Stimulated activated CD4-positive, alpha-beta T cell treated with anti-CD3 and anti-CD28 coated beads, Interleukin-15, amount 100 ng/mL, for 24 hours (primary cell): ENCODE results near the gene ENDOU.

Experiments used
- DNase-seq: peaks from one replicate; pipeline ENCODE4 v3.0.0-alpha.2; 2020

The ENDOU gene

DNA sequence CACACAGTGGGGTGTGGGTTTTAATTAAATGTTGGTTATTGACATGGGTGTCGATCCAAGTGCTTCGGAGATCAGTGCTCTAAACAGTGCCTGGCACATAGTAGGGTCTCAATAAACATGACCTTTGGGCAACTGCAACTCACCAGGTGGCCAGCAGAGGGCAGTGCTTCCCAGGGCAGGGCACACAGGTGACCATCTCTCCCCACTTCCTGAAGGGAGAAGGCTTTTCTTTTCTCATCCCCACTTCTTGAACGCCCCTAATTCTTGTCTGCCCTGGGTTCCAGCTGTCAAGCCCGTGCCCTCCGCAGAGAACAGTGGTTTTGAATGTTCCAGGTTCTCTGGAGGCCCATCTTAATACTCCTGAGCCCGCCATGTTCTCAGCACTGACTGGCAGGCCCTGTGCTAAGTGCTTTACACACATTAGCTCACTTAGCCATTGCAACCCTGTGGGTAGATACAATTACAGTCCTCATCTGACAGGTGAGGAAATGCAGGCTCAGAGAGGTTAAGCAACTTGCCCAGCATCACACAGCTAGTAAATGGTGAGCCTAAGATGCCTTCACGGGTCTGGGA is 17.0 kb upstream of the ENDOU start:
- peak; percentile 83 for DNase-seq

DNA sequence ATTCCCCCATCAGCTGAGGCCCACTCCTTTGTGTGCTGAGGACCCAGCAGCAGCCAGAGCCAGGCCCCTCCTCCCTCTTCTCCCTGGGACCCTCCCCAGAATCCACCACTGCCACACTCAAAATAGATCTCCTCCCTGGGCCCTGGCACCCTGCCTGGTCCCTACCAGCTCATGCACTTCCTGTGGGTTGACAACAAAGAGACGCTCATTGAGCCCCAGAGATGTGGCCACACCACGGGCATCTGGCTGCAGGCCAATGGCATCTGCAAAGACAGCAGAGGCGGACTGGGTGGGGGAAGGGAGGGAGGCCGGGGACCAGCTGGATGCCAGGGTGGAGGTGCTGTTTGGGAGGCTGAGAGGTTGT is 16.0 kb upstream of the ENDOU start:
- peak; percentile 62 for DNase-seq

DNA sequence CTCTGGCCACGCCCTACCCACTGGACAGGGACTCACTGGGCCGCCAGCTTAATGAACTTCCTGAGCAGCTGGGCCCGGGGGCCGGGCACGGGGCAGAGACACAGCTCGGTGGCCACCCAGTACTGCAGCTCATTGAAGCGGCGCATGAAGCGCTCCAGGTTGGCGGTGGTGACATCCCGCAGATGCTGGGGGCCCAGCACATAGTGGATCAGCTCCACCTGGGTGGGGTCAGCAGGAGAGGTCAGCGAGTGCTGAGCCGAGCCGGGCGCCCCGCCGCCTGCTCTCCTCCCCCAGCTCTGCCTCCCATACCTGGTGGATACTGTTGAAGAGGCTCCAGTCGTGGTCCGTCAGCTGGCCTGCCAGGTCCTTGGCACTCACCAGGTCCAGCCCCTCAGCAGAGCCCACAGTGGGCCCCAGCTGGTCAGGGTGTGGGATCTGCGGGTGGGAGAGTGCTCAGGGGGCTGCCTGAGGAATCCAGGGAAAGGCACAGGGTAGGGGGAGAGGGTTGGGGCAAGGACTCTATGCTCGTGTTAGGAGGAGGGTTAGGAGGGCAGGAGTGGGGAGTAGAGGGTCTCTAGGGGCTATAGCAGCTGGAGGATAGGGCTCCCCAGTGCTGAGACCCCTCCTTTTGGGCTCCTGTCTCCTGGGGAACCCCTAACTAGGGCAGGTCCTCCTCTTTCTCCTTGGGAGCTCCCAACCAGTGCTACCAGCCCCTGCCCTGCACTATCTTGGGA is 15.5 kb upstream of the ENDOU start:
- DNase-seq, result no peak

DNA sequence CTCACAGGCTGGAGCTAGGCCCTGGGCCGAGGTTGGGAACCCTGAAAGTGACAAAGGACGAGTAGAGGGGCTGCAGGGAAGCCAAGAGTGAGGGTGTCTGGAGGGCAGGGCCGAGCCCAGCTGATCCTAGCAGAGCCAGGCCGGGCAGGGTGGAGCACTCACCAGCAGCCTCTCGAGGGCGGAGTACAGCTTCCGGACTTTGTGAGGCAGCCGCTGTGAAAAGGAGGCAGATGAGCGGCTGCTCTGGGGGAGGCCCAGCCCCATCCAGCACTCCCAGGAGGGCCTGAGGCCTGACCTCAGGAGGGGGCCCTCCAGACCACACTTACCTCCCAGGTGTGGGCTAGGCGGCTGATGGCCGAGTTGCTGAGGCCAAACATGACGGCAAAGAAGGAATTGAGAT is 14.7 kb upstream of the ENDOU start:
- DNase-seq, result no peak

DNA sequence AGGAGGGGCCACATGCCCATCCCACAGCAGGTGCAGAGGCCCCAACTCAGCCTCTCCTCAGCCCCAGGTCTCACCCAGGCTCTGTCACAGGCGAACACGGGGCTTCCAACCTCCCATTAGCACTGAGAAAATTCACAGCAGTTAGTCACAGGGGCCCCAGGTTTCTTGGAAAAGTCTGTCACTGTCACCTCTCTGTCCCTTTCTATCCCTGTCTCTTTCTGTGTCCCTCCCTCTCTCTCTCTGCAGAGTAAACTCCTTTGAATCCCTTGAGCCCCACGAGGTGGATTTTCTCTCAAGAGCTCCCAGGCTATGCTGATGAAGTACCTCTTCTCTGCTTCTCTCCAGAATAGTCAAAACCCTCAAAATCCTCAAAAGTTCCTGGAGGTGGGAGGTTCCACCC is 14.0 kb upstream of the ENDOU start:
- DNase-seq, result no peak

DNA sequence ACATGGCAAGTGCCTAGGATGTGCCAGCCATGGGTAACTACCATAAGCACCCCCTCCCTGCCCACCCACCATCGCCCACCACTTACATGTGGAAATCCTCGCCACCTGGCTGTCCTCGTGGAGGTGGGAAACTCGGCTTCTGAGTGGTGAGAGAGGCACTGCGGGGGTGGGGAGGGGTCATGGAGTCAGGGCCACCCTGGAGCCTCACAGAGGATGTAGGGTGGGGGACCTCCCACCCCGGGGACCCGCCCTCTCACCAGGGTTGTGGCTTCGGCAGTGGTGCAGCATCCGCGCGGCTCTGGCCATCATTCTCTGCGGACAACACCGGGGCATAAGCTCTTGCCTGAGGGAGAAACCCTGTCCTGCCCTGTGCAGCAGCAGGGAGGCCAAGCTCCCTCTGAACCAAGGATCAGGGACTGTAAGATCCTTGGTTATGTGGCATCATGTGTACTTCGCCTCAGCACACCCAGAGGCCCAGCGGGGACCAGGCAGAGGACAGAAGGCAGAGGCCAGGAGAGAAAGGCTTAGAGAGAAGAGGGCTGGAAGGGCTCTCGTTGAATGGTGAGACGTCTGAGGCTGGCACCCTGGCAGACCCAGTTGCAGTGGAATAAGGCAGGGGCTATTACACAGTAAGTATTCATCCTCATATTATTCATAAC is 12.8 kb upstream of the ENDOU start:
- DNase-seq, result no peak

DNA sequence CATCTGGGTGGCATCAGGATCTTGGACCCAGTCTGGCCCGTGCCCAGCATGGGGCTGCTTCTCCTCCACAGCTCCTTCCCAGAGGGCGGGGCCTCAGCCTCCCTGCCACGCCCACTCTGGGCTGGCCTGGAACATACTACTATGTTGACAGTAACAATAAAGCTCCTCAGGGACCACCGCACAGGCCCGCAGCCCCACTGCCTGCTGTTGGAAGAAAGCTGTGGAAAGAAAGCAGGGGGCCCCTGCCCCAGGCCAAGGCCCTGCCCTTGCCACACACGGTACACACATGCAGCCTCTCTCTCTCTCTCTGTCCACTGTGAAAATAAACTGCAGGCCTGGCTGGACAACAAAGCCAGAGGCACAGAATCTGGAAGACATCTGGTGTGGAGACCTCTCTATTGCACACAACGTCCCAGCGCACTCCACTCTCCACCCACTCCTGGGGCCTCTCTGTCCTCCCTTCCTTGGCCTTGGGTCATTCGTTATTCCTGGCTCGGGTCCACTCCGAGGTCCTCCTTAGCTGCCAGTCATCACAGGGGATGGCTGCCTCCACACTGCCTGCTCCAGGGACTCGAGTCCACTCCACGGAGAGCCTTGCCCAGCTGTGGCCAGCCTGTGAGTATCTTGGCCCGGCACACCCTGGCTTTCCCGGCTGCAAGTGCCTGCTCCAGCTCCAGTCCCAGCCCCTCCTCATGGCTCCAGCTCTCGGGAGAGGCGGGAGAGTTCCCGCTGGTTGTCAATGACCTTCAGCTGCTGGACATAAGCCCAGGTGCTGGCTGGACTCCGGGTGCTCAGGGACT is 11.8 kb upstream of the ENDOU start:
- no peak for DNase-seq

DNA sequence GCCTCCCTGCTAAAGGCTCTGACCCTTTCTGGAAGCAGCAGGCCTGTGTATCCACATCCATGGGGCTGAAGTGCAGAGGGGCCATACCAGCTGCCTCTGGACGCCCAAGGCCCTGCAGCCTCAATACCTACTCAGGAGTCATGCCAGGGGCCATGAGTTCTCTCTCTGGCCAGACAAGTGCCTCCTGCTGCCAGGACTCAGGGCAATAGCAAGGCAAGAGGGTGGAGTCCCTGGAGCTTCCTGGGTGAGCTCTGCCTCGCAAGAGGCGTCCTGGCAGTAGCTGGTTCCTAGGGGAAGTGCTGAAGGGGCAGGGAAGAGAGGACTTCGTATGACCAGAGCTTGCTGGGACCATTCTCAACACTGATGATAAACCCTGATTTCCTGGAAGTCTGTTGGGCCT is 10.9 kb upstream of the ENDOU start:
- no peak for DNase-seq

DNA sequence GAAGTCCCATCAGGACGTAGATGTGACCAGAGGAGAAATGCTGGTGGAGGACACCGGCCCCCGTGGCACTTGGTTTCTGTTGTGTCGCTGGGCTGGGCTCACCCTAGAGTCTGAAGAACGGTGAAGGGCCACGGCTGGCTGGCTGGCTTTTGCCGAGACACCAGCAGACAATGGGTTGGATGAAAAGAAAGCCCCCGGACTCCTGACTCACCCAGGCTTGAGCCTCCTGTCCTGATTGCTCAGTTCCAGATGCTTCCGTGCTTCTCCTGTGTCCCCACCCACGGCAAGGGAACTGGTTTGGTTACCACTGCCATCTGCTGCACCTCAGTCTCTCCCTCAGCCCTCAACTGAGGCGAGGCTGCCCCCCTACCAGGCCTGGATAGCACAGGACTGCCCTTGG is 10.4 kb upstream of the ENDOU start:
- DNase-seq, result no peak

DNA sequence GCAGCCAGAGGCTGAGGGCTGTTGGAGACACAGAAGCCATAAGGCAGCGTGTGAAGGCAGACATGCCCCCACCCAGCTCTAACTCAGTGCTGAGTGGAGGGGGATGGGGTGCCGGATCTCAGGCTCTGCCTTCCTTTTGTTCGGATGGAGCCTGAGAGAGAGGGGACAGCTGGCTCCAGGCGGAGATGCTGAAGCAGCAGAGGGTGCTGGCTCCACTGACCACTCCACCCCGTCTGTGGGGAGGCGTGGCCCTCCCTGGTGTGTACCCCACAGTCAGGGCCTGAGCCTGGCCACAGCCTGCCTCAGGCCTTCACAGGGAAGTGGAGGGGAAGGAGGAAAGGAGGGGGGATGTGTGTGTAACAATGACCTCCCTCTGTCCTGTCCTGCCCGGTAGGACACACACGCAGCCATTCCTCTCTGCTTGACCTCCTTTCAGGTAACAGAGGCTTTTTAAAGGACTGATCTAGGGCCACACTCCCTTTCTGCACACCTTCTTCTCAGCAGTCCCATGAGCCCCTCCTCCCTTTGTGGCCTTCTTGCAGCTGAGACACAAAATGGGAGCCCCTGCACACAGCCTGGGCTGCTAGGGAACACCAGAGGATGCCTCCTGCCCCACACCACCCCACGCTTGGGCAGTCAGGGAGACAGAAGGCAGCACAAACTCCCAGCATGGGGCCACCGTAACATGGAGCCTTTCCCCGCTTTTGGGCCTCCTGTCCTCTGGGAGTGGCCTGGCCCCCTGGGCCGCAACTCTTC is 9.6 kb upstream of the ENDOU start:
- DNase-seq, result no peak

DNA sequence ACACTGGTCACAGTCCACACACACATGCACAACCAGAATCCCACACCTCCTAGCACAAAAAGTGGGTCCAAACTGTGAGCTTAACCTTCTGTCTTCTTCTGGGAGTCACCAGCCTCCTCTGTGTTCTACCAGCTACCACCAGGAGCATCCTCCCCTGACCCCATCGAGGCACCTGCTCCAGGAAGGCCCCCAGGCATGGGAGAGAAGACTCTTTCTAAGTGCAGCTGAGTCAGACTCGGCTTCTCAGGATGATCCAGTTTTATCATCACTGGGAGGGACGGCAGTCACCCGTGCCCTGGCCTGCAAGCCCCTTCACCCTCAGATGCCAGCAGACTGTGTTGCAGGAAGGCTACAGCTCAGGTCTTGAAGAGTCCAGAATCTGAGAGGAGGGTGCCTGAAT is 7.9 kb upstream of the ENDOU start:
- no peak for DNase-seq

DNA sequence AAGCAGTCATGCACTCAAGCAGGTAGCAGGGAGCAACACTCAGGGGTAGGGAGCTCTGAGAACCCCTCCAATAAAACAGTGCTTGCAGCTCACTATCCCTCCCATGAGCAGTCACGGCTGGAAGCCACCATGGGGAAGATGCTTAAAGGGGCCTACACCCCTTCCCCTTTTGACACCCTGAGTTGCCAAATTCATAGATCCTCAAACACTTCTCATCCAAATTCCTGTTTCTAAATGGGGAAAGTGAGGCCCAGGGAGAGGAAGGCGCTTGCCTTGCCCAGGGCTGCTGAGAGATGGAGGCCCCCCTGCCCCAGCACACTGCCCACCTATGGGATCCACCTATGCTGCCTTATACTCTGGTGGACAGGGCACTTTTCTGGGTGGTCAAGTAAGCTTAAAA is 7.2 kb upstream of the ENDOU start:
- DNase-seq, result no peak

DNA sequence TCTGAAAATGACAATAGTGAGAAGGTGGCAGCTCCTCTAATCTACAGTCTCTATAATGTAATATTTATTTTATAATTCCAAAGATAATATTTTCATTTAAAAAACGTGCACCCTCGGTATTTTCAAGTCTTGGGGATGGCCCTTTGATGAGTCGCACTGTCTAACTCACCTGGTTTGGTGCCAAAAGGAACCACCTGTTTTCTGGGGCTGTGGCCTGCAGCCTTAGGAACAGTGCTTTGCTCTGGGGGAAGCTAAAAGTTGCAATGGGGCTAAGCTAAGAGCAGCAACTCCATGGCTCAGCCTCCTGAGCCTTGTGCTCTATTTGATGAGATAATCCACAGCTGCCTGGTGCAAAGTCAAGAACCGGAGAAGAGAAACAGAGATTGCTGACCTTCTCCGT is 6.4 kb upstream of the ENDOU start:
- no peak for DNase-seq

DNA sequence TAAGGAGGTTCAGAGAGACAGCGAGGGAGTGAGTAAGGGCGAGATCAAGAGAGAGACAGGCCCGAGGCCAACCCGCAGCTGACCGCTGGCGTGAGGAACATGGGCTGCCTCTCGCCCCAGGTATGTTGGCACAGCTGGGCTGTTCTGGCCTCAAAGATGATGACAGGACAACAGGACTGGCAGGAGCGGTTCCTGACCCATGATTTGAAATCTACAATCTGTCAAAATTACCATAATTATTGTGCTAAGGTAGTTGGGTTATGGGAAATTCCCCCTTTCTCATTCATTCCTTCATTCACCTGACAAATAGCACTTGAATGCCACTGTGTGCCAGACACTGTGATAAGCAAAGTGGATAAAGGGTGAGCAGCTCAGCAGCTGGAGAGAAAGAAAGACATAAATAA is 5.1 kb upstream of the ENDOU start:
- DNase-seq, result no peak

DNA sequence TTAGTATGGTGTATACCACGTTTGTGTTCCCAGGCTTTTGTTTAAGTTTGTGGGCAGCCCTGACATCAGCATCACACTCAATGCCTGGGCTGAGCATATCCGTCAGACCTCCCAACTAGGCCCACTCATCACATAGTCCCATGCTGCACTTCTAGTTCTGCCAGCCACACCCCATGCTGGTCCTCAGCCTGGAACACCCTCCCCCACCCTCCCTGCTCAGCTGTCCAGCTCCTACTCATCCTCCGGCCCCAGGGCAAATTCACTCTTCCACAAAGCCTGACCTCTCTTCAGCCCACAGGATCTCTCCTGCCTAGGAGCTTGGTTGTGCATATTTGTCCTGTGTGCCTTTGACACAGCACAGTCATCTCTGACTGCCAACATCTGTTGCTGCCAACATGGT is 3.9 kb upstream of the ENDOU start:
- no peak for DNase-seq

DNA sequence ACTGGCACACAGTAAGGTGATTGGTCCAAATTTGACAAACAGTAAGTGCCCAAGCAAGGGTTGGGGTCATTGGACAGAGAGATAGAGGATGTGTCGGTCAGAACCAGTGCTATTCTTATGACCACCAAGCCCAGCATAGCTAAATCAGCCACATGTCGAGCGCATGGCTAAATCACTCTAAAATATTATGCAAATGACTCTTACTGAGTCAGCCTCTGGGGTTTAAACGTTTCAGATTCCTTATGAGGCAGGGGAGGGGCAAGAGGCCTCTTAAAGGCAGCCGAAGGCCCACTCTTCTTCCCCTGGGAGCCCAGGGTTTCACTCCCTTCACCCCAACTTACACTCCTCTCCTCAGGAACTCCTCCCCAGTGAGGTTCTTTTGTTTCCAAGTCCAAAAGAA is 603 bp upstream of the ENDOU start:
- DNase-seq, result no peak

DNA sequence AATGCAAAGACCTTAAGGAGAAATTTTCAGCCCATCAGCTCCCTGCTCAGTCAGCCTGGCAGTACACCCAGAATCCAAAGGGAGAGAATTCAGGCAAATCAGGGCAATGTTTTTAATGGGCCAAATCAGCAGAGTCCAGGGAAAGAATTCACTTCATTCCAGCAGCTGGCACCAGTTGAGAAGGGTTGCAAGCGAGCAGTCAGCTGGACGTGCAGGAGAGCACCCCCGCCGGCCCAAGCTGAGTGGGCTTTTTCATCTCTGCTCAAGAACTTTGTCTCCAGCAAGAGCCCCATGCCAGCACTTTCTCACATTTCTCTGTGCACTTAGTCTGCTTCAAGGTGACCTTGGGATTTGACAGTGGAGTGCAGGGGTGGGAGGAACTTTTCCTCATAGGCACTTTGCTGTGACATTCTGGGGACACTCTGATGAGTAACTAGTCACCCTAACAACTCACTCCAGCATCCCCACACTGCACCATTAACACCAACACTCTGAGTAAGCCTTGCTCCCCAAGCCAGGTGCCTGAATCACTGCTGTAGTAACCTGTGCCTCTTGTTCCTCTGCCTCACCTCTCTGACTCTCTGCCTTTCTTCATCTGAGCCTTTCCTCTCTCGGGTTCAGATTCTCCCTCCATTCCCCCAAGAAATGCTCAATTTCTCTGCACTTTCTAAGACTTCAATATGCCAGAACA is 2.2 kb downstream of the ENDOU start:
- DNase-seq, result no peak

DNA sequence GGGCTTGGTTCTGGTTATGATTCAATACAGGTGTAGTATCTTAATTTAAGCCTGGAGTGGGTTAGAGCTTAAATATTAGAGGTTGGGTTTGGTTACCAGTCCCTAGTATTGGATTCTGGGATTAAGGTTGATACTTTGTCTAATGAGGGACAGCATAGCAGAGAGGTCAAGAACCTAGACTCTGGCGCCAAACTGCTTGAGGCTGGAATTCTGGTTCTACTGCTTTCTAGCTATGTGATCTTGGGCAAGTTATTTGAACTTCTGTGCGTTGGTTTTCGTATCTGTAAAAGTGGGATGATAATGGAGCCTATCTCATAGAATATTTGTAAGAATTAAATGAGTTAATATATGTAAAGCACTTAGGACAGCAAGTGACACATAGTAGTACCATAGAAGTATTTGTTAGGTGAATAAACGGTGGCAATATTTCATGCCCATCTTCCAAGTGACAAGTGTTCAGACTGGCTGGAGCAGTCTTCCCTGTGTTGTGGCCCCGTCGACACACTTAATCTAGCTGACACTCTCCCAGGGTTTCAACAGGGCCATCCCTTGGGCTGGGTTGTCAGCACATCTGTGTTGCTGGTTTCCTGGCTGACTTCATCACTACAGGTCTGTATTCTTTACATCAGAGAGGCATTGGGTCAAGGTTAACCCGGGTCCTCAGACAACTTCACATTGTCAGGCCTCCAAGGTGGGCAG is 3.0 kb downstream of the ENDOU start:
- no peak for DNase-seq

DNA sequence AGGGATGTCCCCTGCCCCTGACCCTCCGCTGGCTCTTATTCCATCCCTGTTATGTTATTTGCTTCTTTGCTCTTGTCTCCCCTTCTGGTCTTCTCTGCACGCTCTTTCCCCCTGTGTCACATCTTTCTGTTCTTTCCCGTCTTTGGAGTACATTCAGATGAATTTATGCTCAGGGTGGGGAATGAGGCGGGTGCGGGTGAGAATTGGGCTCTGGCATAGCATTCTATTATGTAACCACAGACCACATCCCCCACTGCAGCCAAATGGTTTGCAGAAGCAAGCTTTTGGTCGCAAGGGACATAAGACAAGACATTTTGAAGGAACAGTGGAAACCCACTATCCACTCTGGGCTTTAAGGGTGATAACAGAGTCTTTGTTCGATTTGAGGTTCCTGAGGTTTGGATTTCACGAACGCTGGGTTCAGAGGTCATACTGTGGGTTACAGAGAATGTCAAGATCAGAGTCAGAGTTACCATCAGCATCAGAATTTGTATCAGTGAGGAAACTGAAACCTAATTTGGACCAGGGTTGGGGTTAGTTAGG is 3.8 kb downstream of the ENDOU start:
- no peak for DNase-seq

DNA sequence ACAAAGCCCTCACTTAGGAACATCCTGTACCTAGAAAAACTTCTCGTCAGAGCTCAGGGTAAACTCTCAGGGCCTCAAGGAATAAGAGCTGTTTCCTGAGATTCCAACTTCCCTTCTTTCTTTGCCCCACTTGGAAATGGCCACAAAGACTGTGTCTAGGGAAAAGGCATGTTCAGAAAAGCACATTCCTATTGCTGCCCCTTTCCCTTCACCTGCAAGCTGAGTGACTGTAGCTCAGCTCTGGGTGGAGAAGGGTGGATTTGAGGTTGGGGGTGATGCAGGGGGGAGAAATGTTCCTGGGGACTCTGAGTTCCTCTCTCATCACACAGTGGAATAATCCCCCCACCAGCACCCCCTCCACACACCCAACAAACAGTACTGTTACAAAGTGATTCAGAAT is 6.8 kb downstream of the ENDOU start:
- no peak for DNase-seq

DNA sequence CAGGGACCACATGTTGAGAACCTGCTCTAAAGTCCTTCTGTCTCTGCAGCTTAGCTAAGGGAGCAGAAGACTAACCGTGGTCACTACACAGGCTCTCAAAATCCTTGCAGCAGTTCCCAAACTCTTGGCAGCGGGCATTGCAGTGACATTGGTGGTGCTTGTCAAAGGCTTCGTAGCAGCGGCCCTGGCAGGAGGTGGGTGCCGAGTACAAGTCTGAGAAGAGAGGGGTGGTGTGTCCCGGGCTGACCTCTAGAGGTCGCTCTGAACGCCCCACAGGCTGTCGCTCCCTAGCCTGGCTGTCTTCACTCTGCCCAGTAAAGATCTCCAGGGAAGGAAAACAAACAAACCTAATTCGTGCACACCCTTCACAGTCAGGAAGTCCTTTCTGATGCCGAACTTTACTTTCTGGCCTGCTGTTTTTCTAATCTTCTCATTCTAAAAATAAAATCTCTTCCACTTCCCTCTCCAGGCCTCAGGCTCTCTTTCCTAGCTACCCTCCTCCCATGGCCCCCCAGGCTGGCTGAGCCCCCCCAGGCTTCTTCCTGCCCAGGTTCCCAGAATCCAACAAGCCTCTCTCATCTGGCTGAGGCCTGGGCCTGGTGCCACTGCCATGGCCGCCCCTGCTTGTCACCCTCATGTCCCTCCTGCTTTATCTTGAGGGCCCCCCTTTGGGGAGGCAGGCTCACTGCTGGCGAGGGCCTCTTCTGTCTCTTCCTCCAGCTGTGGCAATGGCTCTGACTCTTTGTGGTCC is 7.7 kb downstream of the ENDOU start:
- DNase-seq, result peak; percentile 58
